OCI-LY1 (cell line): ENCODE measurements around the gene MMP25.

Experiments used
- H2AFZ ChIP-seq: fragments of 200-600 bp; sonication (generic), shearing (Covaris generic); 2 replicates; pipeline ENCODE4 v1.6.0; 2014; ENCODE audit warnings: antibody characterized with exemption, mild to moderate bottlenecking, low read length
- H3F3A ChIP-seq: fragments of 200-600 bp; sonication (generic), shearing (Covaris generic); 2 replicates; pipeline ENCODE4 v1.6.0; 2014; ENCODE audit warnings: mild to moderate bottlenecking, antibody characterized with exemption, low read length, moderate library complexity; ENCODE audit not compliant: insufficient read depth
- H3K27ac ChIP-seq: fragments of 200-600 bp; sonication (generic); 2 replicates; pipeline ENCODE4 v1.5.1; 2014; ENCODE audit warnings: low read length, mixed run types, mild to moderate bottlenecking, low read depth; ENCODE audit not compliant: poor library complexity, severe bottlenecking
- H3K27me3 ChIP-seq: fragments of 200-600 bp; sonication (generic); 2 replicates; pipeline ENCODE4 v1.6.0; 2014; ENCODE audit warnings: antibody characterized with exemption, mild to moderate bottlenecking, low read length, moderate library complexity; ENCODE audit not compliant: insufficient read depth
- H3K36me3 ChIP-seq: fragments of 200-600 bp; sonication (generic); 2 replicates; pipeline ENCODE4 v1.6.1; 2014; ENCODE audit warnings: mild to moderate bottlenecking, antibody characterized with exemption, low read length, moderate library complexity, mixed read lengths; ENCODE audit not compliant: insufficient read depth
- H3K4me1 ChIP-seq: fragments of 200-600 bp; sonication (generic); 2 replicates; pipeline ENCODE4 v1.5.1; 2014; ENCODE audit warnings: mild to moderate bottlenecking, low read length, moderate library complexity; ENCODE audit not compliant: insufficient read depth, severe bottlenecking
- H3K4me2 ChIP-seq: fragments of 200-600 bp; sonication (generic), shearing (Covaris generic); 2 replicates; pipeline ENCODE4 v1.6.1; 2014; ENCODE audit warnings: low read length
- H3K4me3 ChIP-seq: fragments of 200-600 bp; sonication (generic); 2 replicates; pipeline ENCODE4 v1.5.1; 2014; ENCODE audit warnings: low read length, low read depth, mild to moderate bottlenecking, mixed read lengths; ENCODE audit not compliant: poor library complexity, severe bottlenecking
- H3K79me2 ChIP-seq: fragments of 200-600 bp; shearing (Covaris generic); 2 replicates; pipeline ENCODE4 v1.6.1; 2016; ENCODE audit warnings: mixed run types, low read length, mixed read lengths; ENCODE audit not compliant: insufficient read depth
- H3K9ac ChIP-seq: fragments of 200-600 bp; sonication (generic), shearing (Covaris generic); 2 replicates; pipeline ENCODE4 v1.6.1; 2014; ENCODE audit warnings: mild to moderate bottlenecking, low read length, mixed read lengths
- H3K9me2 ChIP-seq: fragments of 200-600 bp; sonication (generic), shearing (Covaris generic); 2 replicates; pipeline ENCODE4 v1.6.1; 2014; ENCODE audit warnings: low read depth, mild to moderate bottlenecking, low read length, mixed read lengths
- H3K9me3 ChIP-seq: fragments of 200-600 bp; shearing (Covaris generic); 2 replicates; pipeline ENCODE4 v1.6.1; 2014; ENCODE audit warnings: low read length, mixed read lengths
- H4K20me1 ChIP-seq: fragments of 200-600 bp; sonication (generic), shearing (Covaris generic); 2 replicates; pipeline ENCODE4 v1.6.0; 2016; ENCODE audit warnings: mild to moderate bottlenecking, low read length; ENCODE audit not compliant: insufficient read depth
- CTCF ChIP-seq: fragments of 200-600 bp; sonication (generic), shearing (Covaris generic); IDR thresholded peaks from 2 replicates; pipeline ENCODE4 v1.5.1; 2017; ENCODE audit warnings: mild to moderate bottlenecking, antibody characterized with exemption, low read length, moderate library complexity, mixed read lengths
- EZH2 ChIP-seq: fragments of 200-600 bp; sonication (generic), shearing (Covaris generic); IDR thresholded peaks from 2 replicates; pipeline ENCODE4 v1.8.0; 2017; ENCODE audit warnings: borderline replicate concordance, mixed run types, mild to moderate bottlenecking, antibody characterized with exemption, low read length, moderate library complexity, mixed read lengths

MMP25 gene

DNA sequence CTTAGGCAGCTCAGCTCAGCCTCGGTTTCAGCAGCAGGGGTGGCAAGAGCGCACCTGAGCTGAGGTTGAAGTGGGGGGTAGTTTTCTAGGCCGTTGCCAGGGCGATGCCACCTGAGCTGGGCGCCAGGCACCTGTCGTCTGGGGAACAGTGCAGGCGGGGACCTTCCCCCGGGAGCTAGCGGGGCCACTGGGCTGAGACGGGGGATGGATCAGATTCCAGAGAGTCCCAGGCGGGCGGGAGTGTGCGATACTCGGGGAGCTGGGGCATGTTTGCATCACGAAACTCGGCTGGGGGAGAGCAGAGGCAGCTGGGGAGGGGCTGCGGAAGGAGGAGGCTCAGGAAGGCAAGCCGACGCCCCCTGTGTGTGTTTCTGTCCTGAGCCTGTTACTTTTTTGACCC lies 34.1 kb upstream of the MMP25 start:
- TF ChIP-seq EZH2 (no peak), CTCF (no peak)
- H3K9ac ChIP-seq, result no peak overlapping the region
- peaks cover 33% of the 10 kb centered on the region for H3K27me3 ChIP-seq
- no peaks in the 10 kb centered on the region for H3K79me2 ChIP-seq
- no peaks in the 10 kb centered on the region for H3K4me1 ChIP-seq
- no peaks in the 10 kb centered on the region for H3K36me3 ChIP-seq
- no peak overlapping the region for H3K4me2 ChIP-seq
- H3F3A ChIP-seq, result no peaks in the 10 kb centered on the region
- H2AFZ ChIP-seq, result no peak overlapping the region
- H4K20me1 ChIP-seq, result no peaks in the 10 kb centered on the region
- H3K9me2 ChIP-seq, result no peaks in the 10 kb centered on the region
- no peak overlapping the region for H3K27ac ChIP-seq
- no peak overlapping the region for H3K4me3 ChIP-seq
- no peaks in the 10 kb centered on the region for H3K9me3 ChIP-seq

GRCh38 chr16:3012828-3013420 lies 33.4 kb upstream of the MMP25 start, which contains the start of gene CLDN9:
CLDN9 (plus strand) TSS chr16:3012923; CDS start chr16:3013363, 440 bp downstream.
- Histone ChIP-seq H3K4me2 (no peak within 1 kb of the TSS), H3K79me2 (no peaks in the 10 kb centered on the region), H3K36me3 (no peaks in the 10 kb centered on the region), H4K20me1 (no peaks in the 10 kb centered on the region), H2AFZ (no peak within 1 kb of the TSS), H3K9me2 (no peaks in the 10 kb centered on the region), H3K27me3 (peaks cover 28% of the 10 kb centered on the region), H3K27ac (no peak within 1 kb of the TSS), H3K9ac (no peak within 1 kb of the TSS), H3F3A (no peaks in the 10 kb centered on the region), H3K4me3 (no peak within 1 kb of the TSS), H3K4me1 (peaks cover 2% of the 10 kb centered on the region), H3K9me3 (no peaks in the 10 kb centered on the region)
- TF ChIP-seq CTCF (no peak), EZH2 (no peak)

DNA sequence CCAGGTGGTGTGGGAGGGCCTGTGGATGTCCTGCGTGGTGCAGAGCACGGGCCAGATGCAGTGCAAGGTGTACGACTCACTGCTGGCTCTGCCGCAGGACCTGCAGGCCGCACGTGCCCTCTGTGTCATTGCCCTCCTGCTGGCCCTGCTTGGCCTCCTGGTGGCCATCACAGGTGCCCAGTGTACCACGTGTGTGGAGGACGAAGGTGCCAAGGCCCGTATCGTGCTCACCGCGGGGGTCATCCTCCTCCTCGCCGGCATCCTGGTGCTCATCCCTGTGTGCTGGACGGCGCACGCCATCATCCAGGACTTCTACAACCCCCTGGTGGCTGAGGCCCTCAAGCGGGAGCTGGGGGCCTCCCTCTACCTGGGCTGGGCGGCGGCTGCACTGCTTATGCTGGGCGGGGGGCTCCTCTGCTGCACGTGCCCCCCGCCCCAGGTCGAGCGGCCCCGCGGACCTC lies 32.8 kb upstream of the MMP25 start:
- TF ChIP-seq CTCF (no peak), EZH2 (no peak)
- H3F3A ChIP-seq, result no peaks in the 10 kb centered on the region
- H4K20me1 ChIP-seq, result no peaks in the 10 kb centered on the region
- H3K9me2 ChIP-seq, result no peaks in the 10 kb centered on the region
- H3K27me3 ChIP-seq, result peaks cover 22% of the 10 kb centered on the region
- H3K4me1 ChIP-seq, result peaks cover 8% of the 10 kb centered on the region
- no peak overlapping the region for H3K9ac ChIP-seq
- H3K9me3 ChIP-seq, result no peaks in the 10 kb centered on the region
- H2AFZ ChIP-seq, result no peak overlapping the region
- H3K79me2 ChIP-seq, result no peaks in the 10 kb centered on the region
- no peak overlapping the region for H3K4me2 ChIP-seq
- H3K27ac ChIP-seq, result no peak overlapping the region
- H3K36me3 ChIP-seq, result no peaks in the 10 kb centered on the region
- no peak overlapping the region for H3K4me3 ChIP-seq
